Measurements from ENCODE around the gene DNM3. TPM values are rescaled to one million over a fixed set of nuclear protein-coding genes. Genes with fewer than 3 reads are reported as not detected.

The DNM3 gene
- total and polyA plus RNA-seq, 10 of the 15 experiments (the other 5 are each of a cell fraction or from before 2014, with no cell fraction given) = 0.03 to 1.5 (median 0.08) TPM; not detected in 3

DNA sequence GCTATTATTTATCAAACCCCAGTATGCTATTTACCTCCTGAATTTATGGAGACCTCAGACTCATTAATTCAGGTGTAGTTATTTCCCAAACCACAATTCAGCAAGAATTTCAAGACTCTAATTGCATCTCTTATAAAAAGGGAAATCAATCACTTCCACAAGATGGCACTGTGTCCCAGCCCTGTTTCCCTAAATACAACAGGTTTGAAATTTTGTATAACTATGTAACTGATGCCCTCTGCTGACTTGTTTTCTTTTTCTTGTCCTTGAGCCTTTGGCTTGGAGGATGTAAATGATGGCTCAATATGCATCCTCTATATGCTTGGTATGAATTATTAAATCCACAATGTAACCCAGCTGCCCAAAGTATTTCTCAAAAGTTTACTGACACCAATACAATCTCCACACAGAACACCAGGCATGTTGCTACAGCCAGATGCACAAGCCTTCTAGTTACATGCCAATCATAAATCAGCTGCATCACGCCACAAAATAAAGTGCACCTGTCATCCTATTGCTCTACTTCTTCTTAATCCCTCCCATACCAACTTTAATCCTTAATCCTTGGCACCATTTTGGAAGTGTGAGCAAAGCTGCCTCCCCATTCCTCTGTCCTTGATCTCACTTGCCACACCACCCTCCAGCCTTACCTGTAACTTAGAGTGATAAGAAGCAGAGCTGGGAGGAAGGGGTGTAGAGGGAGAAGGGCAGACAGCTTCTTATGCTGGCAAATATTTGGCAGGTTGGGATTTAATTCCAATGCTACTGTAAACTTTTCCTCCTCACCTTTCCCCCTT lies 588.2 kb downstream of the DNM3 start:
- Histone ChIP-seq H3K9me3 (replicated peaks; ENCODE audit: control insufficient read depth, insufficient read depth, low read length) (no peaks in the 10 kb centered on the region; the same call in 2 of the 3 replicates), H3K9ac (ENCODE audit: control insufficient read depth, insufficient read depth, low read length) (no peak overlapping the region), H3K4me2 (ENCODE audit: control insufficient read depth, insufficient read depth) (no peak overlapping the region), H4K20me1 (ENCODE audit: control insufficient read depth, insufficient read depth) (no peaks in the 10 kb centered on the region), H3K4me1 (ENCODE audit: control insufficient read depth, insufficient read depth, low read length) (peaks cover 8% of the 10 kb centered on the region), H3K4me3 (no peak overlapping the region), H2AFZ (ENCODE audit: control insufficient read depth, low read depth, low read length) (no peak overlapping the region; the same call in 1 of the 2 replicates), H3K27ac (ENCODE audit: control insufficient read depth, insufficient read depth) (no peak overlapping the region), H3K79me2 (ENCODE audit: control insufficient read depth, insufficient read depth, low read length) (no peaks in the 10 kb centered on the region), H3K27me3 (replicated peaks in 1 of 2; ENCODE audit: control insufficient read depth in 2 of 2, insufficient read depth in 2 of 2, low read length in 1 of 2) (no peaks in the 10 kb centered on the region), H3K36me3 (ENCODE audit: control insufficient read depth in 2 of 2, insufficient read depth in 2 of 2, low read length in 1 of 2) (no peaks in the 10 kb centered on the region)
- FAIRE-seq = peak; percentile 93
- intact Hi-C loops (cut with micrococcal nuclease; ENCODE audit: unreplicated experiment) (loop anchor here (1.0 to 10.0 kb wide), 3 partner anchors 339 to 625 kb away; no protein-coding TSS in a partner anchor), in situ Hi-C loops (cut with MboI) (loop anchor here (5.0 to 25.0 kb wide), 2 partner anchors 432 to 642 kb away; partner anchors contain the start of gene METTL13)
- WGBS (ENCODE audit: insufficient coverage, insufficient replicate concordance, low lambda C conversion rate, missing lambda C conversion rate) = 94% methylated on average over 1 of the region's 1 CpG
- RAD21 ChIA-PET (ENCODE audit: unreplicated experiment) = interaction anchor here (0.6 to 2.5 kb wide), 3 partner anchors 14 to 427 kb away, joined by 3 to 11 read pairs (median 3); partner anchors contain the start of gene PIGC
- CTCF ChIA-PET = interaction anchor here (0.6 to 7.1 kb wide), 20 partner anchors 9 to 916 kb away, joined by 3 to 66 read pairs (median 4); partner anchors contain the start of genes C1orf105 and PIGC
- peak; percentile 34 for DNase-seq (ENCODE audit: low read depth, low spot score)
- TF ChIP-seq, protein P1, sequence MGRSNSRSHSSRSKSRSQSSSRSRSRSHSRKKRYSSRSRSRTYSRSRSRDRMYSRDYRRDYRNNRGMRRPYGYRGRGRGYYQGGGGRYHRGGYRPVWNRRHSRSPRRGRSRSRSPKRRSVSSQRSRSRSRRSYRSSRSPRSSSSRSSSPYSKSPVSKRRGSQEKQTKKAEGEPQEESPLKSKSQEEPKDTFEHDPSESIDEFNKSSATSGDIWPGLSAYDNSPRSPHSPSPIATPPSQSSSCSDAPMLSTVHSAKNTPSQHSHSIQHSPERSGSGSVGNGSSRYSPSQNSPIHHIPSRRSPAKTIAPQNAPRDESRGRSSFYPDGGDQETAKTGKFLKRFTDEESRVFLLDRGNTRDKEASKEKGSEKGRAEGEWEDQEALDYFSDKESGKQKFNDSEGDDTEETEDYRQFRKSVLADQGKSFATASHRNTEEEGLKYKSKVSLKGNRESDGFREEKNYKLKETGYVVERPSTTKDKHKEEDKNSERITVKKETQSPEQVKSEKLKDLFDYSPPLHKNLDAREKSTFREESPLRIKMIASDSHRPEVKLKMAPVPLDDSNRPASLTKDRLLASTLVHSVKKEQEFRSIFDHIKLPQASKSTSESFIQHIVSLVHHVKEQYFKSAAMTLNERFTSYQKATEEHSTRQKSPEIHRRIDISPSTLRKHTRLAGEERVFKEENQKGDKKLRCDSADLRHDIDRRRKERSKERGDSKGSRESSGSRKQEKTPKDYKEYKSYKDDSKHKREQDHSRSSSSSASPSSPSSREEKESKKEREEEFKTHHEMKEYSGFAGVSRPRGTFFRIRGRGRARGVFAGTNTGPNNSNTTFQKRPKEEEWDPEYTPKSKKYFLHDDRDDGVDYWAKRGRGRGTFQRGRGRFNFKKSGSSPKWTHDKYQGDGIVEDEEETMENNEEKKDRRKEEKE (IDR thresholded peaks at IDR 0.05) = no peak
- no peak for TF ChIP-seq BACH1 (IDR thresholded peaks at IDR 0.05; ENCODE audit: borderline replicate concordance)
- TF ChIP-seq SMC3 (IDR thresholded peaks at IDR 0.05; ENCODE audit: borderline replicate concordance, low read length) = peak; percentile 79
- TF ChIP-seq SMARCA5 (IDR thresholded peaks at IDR 0.05) = 0 out of 2 replicates have a peak, but pooled peaks have one; percentile 28
- TF ChIP-seq RCOR1 (conservative IDR thresholded peaks at IDR 0.05; ENCODE audit: low read depth, low read length) = no peak
- TF ChIP-seq, protein P2, sequence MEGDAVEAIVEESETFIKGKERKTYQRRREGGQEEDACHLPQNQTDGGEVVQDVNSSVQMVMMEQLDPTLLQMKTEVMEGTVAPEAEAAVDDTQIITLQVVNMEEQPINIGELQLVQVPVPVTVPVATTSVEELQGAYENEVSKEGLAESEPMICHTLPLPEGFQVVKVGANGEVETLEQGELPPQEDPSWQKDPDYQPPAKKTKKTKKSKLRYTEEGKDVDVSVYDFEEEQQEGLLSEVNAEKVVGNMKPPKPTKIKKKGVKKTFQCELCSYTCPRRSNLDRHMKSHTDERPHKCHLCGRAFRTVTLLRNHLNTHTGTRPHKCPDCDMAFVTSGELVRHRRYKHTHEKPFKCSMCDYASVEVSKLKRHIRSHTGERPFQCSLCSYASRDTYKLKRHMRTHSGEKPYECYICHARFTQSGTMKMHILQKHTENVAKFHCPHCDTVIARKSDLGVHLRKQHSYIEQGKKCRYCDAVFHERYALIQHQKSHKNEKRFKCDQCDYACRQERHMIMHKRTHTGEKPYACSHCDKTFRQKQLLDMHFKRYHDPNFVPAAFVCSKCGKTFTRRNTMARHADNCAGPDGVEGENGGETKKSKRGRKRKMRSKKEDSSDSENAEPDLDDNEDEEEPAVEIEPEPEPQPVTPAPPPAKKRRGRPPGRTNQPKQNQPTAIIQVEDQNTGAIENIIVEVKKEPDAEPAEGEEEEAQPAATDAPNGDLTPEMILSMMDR (IDR thresholded peaks at IDR 0.05 in 2 of 3, conservative IDR thresholded peaks at IDR 0.05 in 1 of 3; ENCODE audit: control insufficient read depth in 2 of 3, extremely low read depth in 1 of 3, insufficient read depth in 1 of 3, low read depth in 3 of 3, low read length in 3 of 3) = peak; percentile 56 to 75 (median 65)
- TF ChIP-seq KAT2A (conservative IDR thresholded peaks at IDR 0.05; ENCODE audit: control insufficient read depth, low read depth, low read length) = no peak
- TF ChIP-seq RAD21 (IDR thresholded peaks at IDR 0.05; ENCODE audit: insufficient read depth, low read depth, low read length) = peak; percentile 67
- no TSS peak for BruUV-seq (replicated peaks)
- SMC1A ChIA-PET (ENCODE audit: uncharacterized antibody, unreplicated experiment) = interaction anchor here (0.9 to 3.2 kb wide), 8 partner anchors 14 to 444 kb away, joined by 3 to 13 read pairs (median 4); partner anchors contain the start of gene PIGC
- ATAC-seq = peak; percentile 85
- POLR2A ChIA-PET = no interaction called here

All from GM12878 (cell line).